SU-DHL-6 (cell line): ENCODE results near the gene KATNB1.

Experiments
- CTCF ChIP-seq: fragments of 200-600 bp; sonication (generic); IDR thresholded peaks from one replicate; pipeline ENCODE4 v1.5.1; 2017; ENCODE audit warnings: antibody characterized with exemption, mild to moderate bottlenecking, low read length, moderate library complexity; ENCODE audit not compliant: insufficient read depth, poor library complexity, severe bottlenecking
- EZH2phosphoT487 ChIP-seq: fragments of 200-600 bp; sonication (generic), shearing (Covaris generic); conservative IDR thresholded peaks from 2 replicates; pipeline ENCODE4 v1.6.1; 2018; ENCODE audit warnings: mild to moderate bottlenecking, antibody characterized with exemption, low read length, moderate library complexity, mixed read lengths

GRCh38 chr16:57725151-57725550, 10.4 kb upstream of the KATNB1 start:
- TF ChIP-seq CTCF (no peak), EZH2phosphoT487 (no peak)
